Mononuclear cell (primary cell): ENCODE measurements around the gene ZIC4. TPM values are rescaled to one million over a fixed set of nuclear protein-coding genes. Genes with fewer than 3 reads are reported as not detected.

Experiments used
- H3K27me3 ChIP-seq: 2 replicates; pipeline ENCODE4 v1.6.0; 2011; ENCODE audit warnings: low read length, control low read depth; ENCODE audit not compliant: insufficient read depth
- H3K4me1 ChIP-seq: 2 replicates; pipeline ENCODE4 v1.5.1; 2011; ENCODE audit warnings: mild to moderate bottlenecking, low read length, control low read depth; ENCODE audit not compliant: insufficient read depth
- H3K4me3 ChIP-seq: 2 replicates; pipeline ENCODE4 v1.5.1; 2011; ENCODE audit warnings: mild to moderate bottlenecking, low read length, moderate library complexity
- H3K9me3 ChIP-seq: 2 replicates; pipeline ENCODE4 v1.5.1; 2011; ENCODE audit warnings: low read depth, mild to moderate bottlenecking, control low read depth, low read length
- total RNA-seq: library from RNA; depleted of rRNA; stranded (reverse); fragments of >200 nt; gene quantifications from one replicate; pipeline ENCODE4 v1.2.3, GENCODE V29; 2012

Gene ZIC4
- total RNA-seq, 1 donor = not detected

GRCh38 chr3:147403511-147403910, 2.8 kb downstream of the ZIC4 start:
- no peaks in the 10 kb centered on the region for H3K9me3 ChIP-seq
- H3K4me3 ChIP-seq = no peak overlapping the region
- H3K4me1 ChIP-seq = no peaks in the 10 kb centered on the region
- peaks cover 98% of the 10 kb centered on the region for H3K27me3 ChIP-seq

- Histone ChIP-seq H3K9me3 (no peaks in the 10 kb centered on the region), H3K27me3 (peaks cover 97% of the 10 kb centered on the region), H3K4me3 (no peak overlapping the region), H3K4me1 (no peaks in the 10 kb centered on the region)
Observed at GRCh38 chr3:147402159-147402558, 4.2 kb downstream of the ZIC4 start.

DNA sequence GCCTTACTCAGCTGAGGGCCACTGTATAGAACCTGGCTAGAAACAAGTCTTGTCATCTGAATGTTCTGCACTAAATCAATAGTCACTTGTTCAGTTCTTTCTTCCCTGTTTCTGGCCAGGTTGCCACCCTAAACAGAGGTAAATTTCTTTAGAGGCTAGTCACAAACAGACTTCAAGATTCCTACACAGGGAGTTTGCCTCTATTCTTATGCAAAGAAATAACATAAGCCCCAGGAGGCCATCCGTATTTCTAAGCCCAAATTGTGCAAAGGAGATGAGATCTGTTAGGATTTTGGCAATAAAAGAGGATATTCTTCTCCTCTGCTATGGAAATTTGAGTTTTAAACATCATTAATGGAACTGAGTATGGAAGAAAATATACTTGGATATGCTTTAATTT, 4.9 kb downstream of the ZIC4 start:
- H3K4me1 ChIP-seq = no peaks in the 10 kb centered on the region
- peaks cover 97% of the 10 kb centered on the region for H3K27me3 ChIP-seq
- H3K9me3 ChIP-seq = no peaks in the 10 kb centered on the region

GRCh38 chr3:147400999-147401398, 5.3 kb downstream of the ZIC4 start:
- H3K27me3 ChIP-seq = peaks cover 97% of the 10 kb centered on the region

More for the DNA sequence above, 4.9 kb downstream of the ZIC4 start:
- no peak overlapping the region for H3K4me3 ChIP-seq

GRCh38 chr3:147400111-147400510, 6.2 kb downstream of the ZIC4 start:
- Histone ChIP-seq H3K4me3 (no peak overlapping the region), H3K4me1 (no peaks in the 10 kb centered on the region), H3K9me3 (no peaks in the 10 kb centered on the region), H3K27me3 (peaks cover 97% of the 10 kb centered on the region)

More at GRCh38 chr3:147400999-147401398, 5.3 kb downstream of the ZIC4 start:
- Histone ChIP-seq H3K4me1 (no peaks in the 10 kb centered on the region), H3K9me3 (no peaks in the 10 kb centered on the region), H3K4me3 (no peak overlapping the region)

- Histone ChIP-seq H3K4me3 (no peak overlapping the region), H3K9me3 (no peaks in the 10 kb centered on the region), H3K27me3 (peaks cover 97% of the 10 kb centered on the region), H3K4me1 (no peaks in the 10 kb centered on the region)
Observed at GRCh38 chr3:147398813-147399534, 7.4 kb downstream of the ZIC4 start.

GRCh38 chr3:147397875-147398812, 8.2 kb downstream of the ZIC4 start:
- H3K4me1 ChIP-seq = no peaks in the 10 kb centered on the region
- H3K27me3 ChIP-seq = peaks cover 97% of the 10 kb centered on the region
- no peak overlapping the region for H3K4me3 ChIP-seq
- no peaks in the 10 kb centered on the region for H3K9me3 ChIP-seq

DNA sequence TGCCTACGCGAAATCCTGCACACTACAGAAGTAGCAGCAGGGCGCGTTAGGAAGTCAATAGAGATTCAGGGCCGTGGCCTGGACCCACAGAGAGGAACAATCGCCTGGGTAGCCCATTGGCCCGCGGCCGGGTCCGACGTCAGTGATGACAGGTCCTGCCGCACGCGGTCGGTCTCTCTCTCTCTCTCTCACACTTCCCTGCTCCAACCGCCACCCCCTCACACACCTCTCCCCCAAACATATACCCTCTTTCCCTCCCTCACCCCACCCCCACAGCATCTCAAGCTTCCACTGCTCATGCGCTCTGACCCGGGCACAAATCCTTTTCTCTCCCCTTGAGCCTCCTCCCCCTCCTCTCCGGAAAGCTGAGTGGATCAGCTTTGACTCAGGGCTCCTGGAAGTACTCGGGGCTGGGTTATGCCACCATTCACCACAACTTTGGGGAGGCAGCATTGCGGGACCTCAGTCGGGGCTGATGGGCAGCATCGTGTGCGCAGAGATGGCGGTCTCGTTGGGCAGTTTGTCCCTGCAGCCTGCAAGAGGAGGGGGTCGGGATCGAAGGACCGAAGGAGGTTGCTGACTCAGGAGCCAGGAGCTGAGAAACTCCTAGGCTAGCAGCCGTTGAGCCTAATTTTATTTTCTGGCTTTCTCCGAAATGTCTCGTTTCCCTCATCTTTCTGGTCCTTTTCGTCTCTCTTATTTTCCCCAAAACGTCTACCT, 9.0 kb downstream of the ZIC4 start:
- H3K4me3 ChIP-seq = no peak overlapping the region
- H3K9me3 ChIP-seq = no peaks in the 10 kb centered on the region

GRCh38 chr3:147396712-147397046, 9.7 kb downstream of the ZIC4 start:
- H3K4me1 ChIP-seq = no peaks in the 10 kb centered on the region
- no peak overlapping the region for H3K4me3 ChIP-seq
- H3K27me3 ChIP-seq = peaks cover 98% of the 10 kb centered on the region
- no peaks in the 10 kb centered on the region for H3K9me3 ChIP-seq

More for the DNA sequence above, 9.0 kb downstream of the ZIC4 start:
- H3K4me1 ChIP-seq = no peaks in the 10 kb centered on the region
- H3K27me3 ChIP-seq = peaks cover 98% of the 10 kb centered on the region

- Histone ChIP-seq H3K27me3 (peaks cover 96% of the 10 kb centered on the region), H3K9me3 (no peaks in the 10 kb centered on the region), H3K4me3 (no peak overlapping the region), H3K4me1 (no peaks in the 10 kb centered on the region)
Observed at GRCh38 chr3:147395899-147396711, 10.2 kb downstream of the ZIC4 start.

DNA sequence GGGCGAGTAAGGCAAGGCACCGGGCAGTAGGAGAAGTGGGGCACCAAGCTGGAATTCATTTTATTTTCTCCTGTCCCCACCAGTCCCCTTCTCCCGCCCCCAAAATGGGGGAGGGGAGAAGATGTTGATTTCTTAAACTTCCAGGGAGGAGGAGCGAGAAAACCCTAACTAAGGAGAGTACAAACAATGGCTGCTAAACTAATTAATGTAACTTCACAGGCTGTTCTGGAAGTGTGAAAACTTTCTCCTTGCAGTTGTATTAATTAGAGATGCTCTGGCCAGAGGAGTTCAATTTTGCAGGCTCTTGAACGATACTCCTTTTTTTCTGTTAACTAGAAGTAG, 11.5 kb downstream of the ZIC4 start:
- H3K27me3 ChIP-seq = peaks cover 96% of the 10 kb centered on the region
- no peaks in the 10 kb centered on the region for H3K4me1 ChIP-seq
- H3K4me3 ChIP-seq = no peak overlapping the region
- H3K9me3 ChIP-seq = no peaks in the 10 kb centered on the region

- Histone ChIP-seq H3K9me3 (no peaks in the 10 kb centered on the region), H3K4me1 (no peaks in the 10 kb centered on the region), H3K4me3 (no peak overlapping the region), H3K27me3 (peaks cover 96% of the 10 kb centered on the region)
Observed at GRCh38 chr3:147393943-147394883, 12.1 kb downstream of the ZIC4 start.

GRCh38 chr3:147393261-147393942, 12.9 kb downstream of the ZIC4 start:
- H3K9me3 ChIP-seq = no peaks in the 10 kb centered on the region
- H3K4me3 ChIP-seq = no peak overlapping the region
- H3K27me3 ChIP-seq = peaks cover 96% of the 10 kb centered on the region
- H3K4me1 ChIP-seq = no peaks in the 10 kb centered on the region
